IMR-90 (cell line): ENCODE data around the gene ITGA3. TPM values are rescaled to one million over a fixed set of nuclear protein-coding genes. Genes with fewer than 3 reads are reported as not detected.

ENCODE experiments used
- ATAC-seq: fragments of 200-7000 bp; cut with Tn5 transposase; 2 replicates; pipeline ENCODE4 v1.9.1; 2020; ENCODE audit warnings: low read depth, mild to moderate bottlenecking, moderate library complexity
- BruUV-seq: library from RNA; stranded (reverse); fragments of 400-500 nt; replicated peaks from 2 replicates; lab custom pipeline; 2021; lab: Mats Ljungman, UMichigan
- CTCF ChIA-PET: fragments of 300-600 bp; formaldehyde crosslinking; extraction: SDS; loops from one replicate; lab custom pipeline; 2021; ENCODE audit warnings: antibody characterized with exemption; lab: Yijun Ruan, JAX
- POLR2A ChIA-PET: fragments of 300-600 bp; sonication (Branson Sonifier 250); formaldehyde crosslinking; loops from one replicate; lab custom pipeline; 2022; ENCODE audit warnings: antibody characterized with exemption; ENCODE audit not compliant: unreplicated experiment; lab: Charles Lee
- DNase-seq: peaks from one replicate; pipeline ENCODE4 v3.0.0; 2013
- H2AFZ ChIP-seq: replicated peaks from 2 replicates; pipeline ENCODE3; 2013; ENCODE audit warnings: low read length, mild to moderate bottlenecking; ENCODE audit not compliant: poor library complexity
- H2AK5ac ChIP-seq: 2 replicates; pipeline ENCODE4 v1.6.1; 2013; ENCODE audit warnings: low read depth, low read length, inconsistent platforms
- H2AK9ac ChIP-seq: replicated peaks from 2 replicates; pipeline ENCODE3; 2013; ENCODE audit warnings: mild to moderate bottlenecking, low read depth, low read length, moderate library complexity; ENCODE audit not compliant: poor library complexity
- H2BK120ac ChIP-seq: 2 replicates; pipeline ENCODE4 v1.6.1; 2013; ENCODE audit warnings: low read depth, low read length, inconsistent platforms
- H2BK15ac ChIP-seq: 3 replicates; pipeline ENCODE4 v1.6.1; 2013; ENCODE audit warnings: low read depth, low read length, inconsistent platforms
- H2BK20ac ChIP-seq: 2 replicates; pipeline ENCODE4 v1.6.1; 2013; ENCODE audit warnings: low read depth, mild to moderate bottlenecking, inconsistent platforms, low read length, moderate library complexity
- H2BK5ac ChIP-seq: 2 replicates; pipeline ENCODE4 v1.6.1; 2013; ENCODE audit warnings: mild to moderate bottlenecking, low read depth, low read length, inconsistent platforms; ENCODE audit not compliant: poor library complexity, severe bottlenecking
- H3K14ac ChIP-seq: replicated peaks from 2 replicates; pipeline ENCODE4 v1.6.1; 2013; ENCODE audit warnings: low read depth, low read length, inconsistent platforms
- H3K18ac ChIP-seq: 2 replicates; pipeline ENCODE4 v1.6.1; 2013; ENCODE audit warnings: low read depth, low read length, control low read depth
- H3K23ac ChIP-seq: 2 replicates; pipeline ENCODE4 v1.6.1; 2013; ENCODE audit warnings: low read depth, low read length, inconsistent platforms
- H3K27ac ChIP-seq: 2 replicates; pipeline ENCODE4 v1.5.1; 2013; ENCODE audit warnings: mild to moderate bottlenecking, control low read depth, low read length; ENCODE audit not compliant: insufficient read depth
- H3K27me3 ChIP-seq: 2 replicates; pipeline ENCODE4 v1.6.1; 2013; ENCODE audit warnings: low read length; ENCODE audit not compliant: control insufficient read depth, insufficient read depth
- H3K36me3 ChIP-seq: 2 replicates; pipeline ENCODE4 v1.6.1; 2013; ENCODE audit warnings: low read length, mixed read lengths; ENCODE audit not compliant: control insufficient read depth, insufficient read depth
- H3K4ac ChIP-seq: 2 replicates; pipeline ENCODE4 v1.6.1; 2013; ENCODE audit warnings: low read depth, low read length, inconsistent platforms
- H3K4me1 ChIP-seq: 2 replicates; pipeline ENCODE4 v1.6.1; 2013; ENCODE audit warnings: low read length, mixed read lengths; ENCODE audit not compliant: control insufficient read depth, insufficient read depth
- H3K4me2 ChIP-seq: 2 replicates; pipeline ENCODE4 v1.6.1; 2013; ENCODE audit warnings: low read depth, mild to moderate bottlenecking, control low read depth, low read length, moderate library complexity
- H3K4me3 ChIP-seq: 2 replicates; pipeline ENCODE4 v1.5.1; 2013; ENCODE audit warnings: low read depth, mild to moderate bottlenecking, control low read depth, low read length, moderate library complexity; ENCODE audit not compliant: insufficient read depth
- H3K56ac ChIP-seq: 2 replicates; pipeline ENCODE4 v1.6.1; 2013; ENCODE audit warnings: low read length, inconsistent platforms; ENCODE audit not compliant: insufficient read depth; ENCODE audit errors: extremely low read depth
- H3K79me1 ChIP-seq, 2 experiments: 2 replicates each; pipeline ENCODE4 v1.6.1; 2013; ENCODE audit warnings: low read length in 2 of 2, inconsistent platforms in 1 of 2, low read depth in 1 of 2
- H3K9ac ChIP-seq: 2 replicates; pipeline ENCODE4 v1.6.1; 2013; ENCODE audit warnings: low read depth, low read length, control low read depth
- H3K9me1 ChIP-seq: 2 replicates; pipeline ENCODE4 v1.6.1; 2013; ENCODE audit warnings: low read length, inconsistent platforms; ENCODE audit not compliant: insufficient read depth
- H3K9me3 ChIP-seq: 2 replicates; pipeline ENCODE4 v1.6.1; 2013; ENCODE audit warnings: low read length; ENCODE audit not compliant: control insufficient read depth, insufficient read depth
- H4K20me1 ChIP-seq: 2 replicates; pipeline ENCODE4 v1.6.1; 2013; ENCODE audit warnings: low read length, inconsistent platforms; ENCODE audit not compliant: insufficient read depth
- H4K5ac ChIP-seq: 2 replicates; pipeline ENCODE4 v1.6.1; 2013; ENCODE audit warnings: mild to moderate bottlenecking, low read depth, low read length, control low read depth
- H4K8ac ChIP-seq, 2 experiments: 2 replicates each; pipeline ENCODE4 v1.6.1; 2013; ENCODE audit warnings: low read depth in 2 of 2, low read length in 2 of 2, control low read depth in 1 of 2, inconsistent platforms in 1 of 2
- H4K91ac ChIP-seq: 2 replicates; pipeline ENCODE4 v1.6.1; 2013; ENCODE audit warnings: low read depth, low read length, inconsistent platforms; ENCODE audit not compliant: insufficient read depth
- FOS ChIP-seq: fragments of 150-350 bp; IDR thresholded peaks from 2 replicates; pipeline ENCODE4 v1.6.1; 2016; ENCODE audit warnings: low read depth, low read length
- MAZ ChIP-seq: IDR thresholded peaks from 2 replicates; pipeline ENCODE4 v1.6.1; 2012; ENCODE audit warnings: low read depth, mild to moderate bottlenecking, low read length, improper control_type of control experiment, moderate library complexity, borderline replicate concordance
- RCOR1 ChIP-seq: IDR thresholded peaks from 2 replicates; pipeline ENCODE4 v1.6.1; 2012; ENCODE audit warnings: mild to moderate bottlenecking, low read length, improper control_type of control experiment; ENCODE audit not compliant: insufficient replicate concordance
- WGBS, 2 experiments: methylation state at CpG; one replicate each; pipeline versions ENCODE4 v1.1.5 to v1.1.7; 2013; ENCODE audit warnings: missing lambda C conversion rate in 2 of 2; ENCODE audit not compliant: insufficient read length in 1 of 2; ENCODE audit errors: extremely low coverage in 2 of 2; 5-methylcytosine and 5-hydroxymethylcytosine counted together
- dilution Hi-C: fragments of 300-500 bp; cut with HindIII; formaldehyde crosslinking; loops from one replicate; pipeline ENCODE4 v1.14.3; 2018; ENCODE audit warnings: low sequenced_read_pairs; ENCODE audit not compliant: unreplicated experiment
- in situ Hi-C: fragments of 300-500 bp; cut with MboI; formaldehyde crosslinking; loops from 3 replicates; pipeline ENCODE4 v1.14.3; 2019; ENCODE audit warnings: low sequenced_read_pairs, inconsistent platforms, mixed read lengths
- intact Hi-C: fragments of 100-400 bp; cut with micrococcal nuclease; formaldehyde crosslinking; loops from 2 replicates; pipeline ENCODE4 v1.10.0; 2022
- polyA plus RNA-seq, 3 experiments: library from polyadenylated mRNA; depleted of rRNA; stranded (reverse); fragments of >200 nt; gene quantifications; 2 replicates each; pipeline ENCODE4 v1.2.3, GENCODE V29; 2012; ENCODE audit warnings: low replicate concordance in 1 of 3
- total RNA-seq: library from RNA; depleted of rRNA; stranded (reverse); fragments of >200 nt; gene quantifications from 2 replicates; pipeline ENCODE4 v1.2.3, GENCODE V29; 2012

The ITGA3 gene
- total and polyA plus RNA-seq, 2 of the 4 experiments (the other 2 are of a cell fraction), result 78.0 to 202 TPM

GRCh38 chr17:50059759-50060273 is 3.9 kb downstream of the ITGA3 start:
- Histone ChIP-seq H3K14ac (peak overlapping the region; percentile 71), H3K9me3 (no peaks in the 10 kb centered on the region), H2AFZ (peak overlapping the region; percentile 46), H3K36me3 (no peaks in the 10 kb centered on the region), H3K4me1 (peaks cover 68% of the 10 kb centered on the region), H3K23ac (peak overlapping the region; percentile 91; the same call in 1 of the 2 replicates), H4K91ac (peak overlapping the region; percentile 64), H2AK9ac (peak overlapping the region; percentile 93), H3K18ac (peak overlapping the region; percentile 72; the same call in 1 of the 2 replicates), H3K56ac (peak overlapping the region; percentile 46; the same call in 1 of the 2 replicates), H3K4ac (peak overlapping the region; percentile 77), H4K8ac (peak overlapping the region in 1 of 2 experiments; percentile 77; a peak in 2 of 4 replicates), H2AK5ac (peak overlapping the region; percentile 84), H3K79me1 (peaks cover 20 to 83% of the 10 kb centered on the region in 2 experiments; a peak in 3 of 4 replicates), H3K9ac (peak overlapping the region; percentile 24; the same call in 1 of the 2 replicates), H4K5ac (peak overlapping the region; percentile 25), H2BK120ac (peak overlapping the region; percentile 89), H4K20me1 (peaks cover 11% of the 10 kb centered on the region; the same call in 1 of the 2 replicates), H3K4me3 (no peak overlapping the region), H2BK15ac (peak overlapping the region; percentile 59; the same call in 2 of the 3 replicates), H3K4me2 (peak overlapping the region; percentile 79), H2BK20ac (peak overlapping the region; percentile 41), H3K27me3 (no peaks in the 10 kb centered on the region), H2BK5ac (peak overlapping the region; percentile 79), H3K9me1 (peaks cover 56% of the 10 kb centered on the region), H3K27ac (peak overlapping the region; percentile 78)
- TF ChIP-seq MAZ, result peak; percentile 70
- TF ChIP-seq FOS, result peak; percentile 78
- TF ChIP-seq RCOR1, result no peak
- POLR2A ChIA-PET, result no interaction called here
- WGBS, 2 experiments, result 0% methylated on average over 1 of the region's 5 CpGs; no CpG with 5 or more reads in 1 of the 2 experiments
- in situ Hi-C loops, result no loop called here
- ATAC-seq, result no peak
- BruUV-seq, result no TSS peak
- intact Hi-C loops, result loop anchor here (10.0 kb wide), 1 partner anchor 865 kb away; no protein-coding TSS in a partner anchor
- CTCF ChIA-PET, result interaction anchor here (0.7 to 1.3 kb wide), 2 partner anchors 28 to 34 kb away, joined by 3 to 4 read pairs; no protein-coding TSS in a partner anchor
- peak; percentile 61 for DNase-seq
- dilution Hi-C loops, result no loop called here
